Umbilical cord (tissue), 2 donors: ENCODE data around the gene LYPD6. TPM values are rescaled to one million over a fixed set of nuclear protein-coding genes. Genes with fewer than 3 reads are reported as not detected.
"Not testable (repeated sequence)": the region's sequence is repeated elsewhere in the genome, so short reads cannot be mapped to it uniquely, and the experiment has no call there.

ENCODE experiments used
- DNase-seq: peaks from one replicate; pipeline ENCODE4 v3.0.0-alpha.2; 2015; ENCODE audit warnings: low spot score
- total RNA-seq: library from RNA; depleted of rRNA; stranded (reverse); fragments of >200 nt; gene quantifications from one replicate; pipeline ENCODE4 v1.2.3, GENCODE V29; 2014; ENCODE audit warnings: low replicate concordance; ENCODE audit not compliant: insufficient read depth

LYPD6 gene
- total RNA-seq, result 22.4 TPM

GRCh38 chr2:149330127-149331022 is at the start of gene LYPD6:
TSS of gene LYPD6 (plus strand) at chr2:149330587. CDS start at chr2:149437709, 107,122 bp downstream.
- DNase-seq, result peak; percentile 87

GRCh38 chr2:149281441-149281840 is 48.9 kb upstream of the LYPD6 start:
- no peak for DNase-seq

GRCh38 chr2:149290662-149291061 is 39.7 kb upstream of the LYPD6 start:
- DNase-seq, result no peak

- DNase-seq, result no peak
Observed at GRCh38 chr2:149291881-149292280, 38.5 kb upstream of the LYPD6 start.

- no peak for DNase-seq
Observed at GRCh38 chr2:149296031-149296430, 34.4 kb upstream of the LYPD6 start.

GRCh38 chr2:149307014-149307413 is 23.4 kb upstream of the LYPD6 start:
- DNase-seq, result peak; percentile 52

- DNase-seq, result no peak
Observed at GRCh38 chr2:149310349-149310748, 20.0 kb upstream of the LYPD6 start.

GRCh38 chr2:149312039-149312438 is 18.3 kb upstream of the LYPD6 start:
- no peak for DNase-seq

GRCh38 chr2:149313512-149313972 is 16.8 kb upstream of the LYPD6 start:
- DNase-seq, result peak; percentile 66

- no peak for DNase-seq
Observed at GRCh38 chr2:149314687-149315086, 15.7 kb upstream of the LYPD6 start.

- DNase-seq, result no peak
Observed at GRCh38 chr2:149315461-149315860, 14.9 kb upstream of the LYPD6 start.

- not testable (repeated sequence) for DNase-seq
Observed at GRCh38 chr2:149318566-149318965, 11.8 kb upstream of the LYPD6 start.

- no peak for DNase-seq
Observed at GRCh38 chr2:149320362-149320761, 10.0 kb upstream of the LYPD6 start.

GRCh38 chr2:149329068-149329467 is 1.3 kb upstream of the LYPD6 start:
- no peak for DNase-seq

GRCh38 chr2:149329489-149330126 is 779 bp upstream of the LYPD6 start:
- peak; percentile 76 for DNase-seq

GRCh38 chr2:149331023-149331400 is 625 bp downstream of the LYPD6 start:
- no peak for DNase-seq

- DNase-seq, result no peak
Observed at GRCh38 chr2:149332364-149332763, 2.0 kb downstream of the LYPD6 start.

- no peak for DNase-seq
Observed at GRCh38 chr2:149333636-149334035, 3.2 kb downstream of the LYPD6 start.

- no peak for DNase-seq
Observed at GRCh38 chr2:149334156-149334555, 3.8 kb downstream of the LYPD6 start.

GRCh38 chr2:149339324-149339723 is 8.9 kb downstream of the LYPD6 start:
- no peak for DNase-seq

GRCh38 chr2:149342509-149342908 is 12.1 kb downstream of the LYPD6 start:
- DNase-seq, result no peak

GRCh38 chr2:149344105-149344504 is 13.7 kb downstream of the LYPD6 start:
- DNase-seq, result no peak

GRCh38 chr2:149346272-149346671 is 15.9 kb downstream of the LYPD6 start:
- peak; percentile 3 for DNase-seq
